Left colon (tissue), 2 donors: ENCODE measurements around the gene UNC5A. TPM values are rescaled to one million over a fixed set of nuclear protein-coding genes. Genes with fewer than 3 reads are reported as not detected.

Experiments used
- ATAC-seq: fragments of 200-7000 bp; cut with Tn5 transposase; one replicate; pipeline ENCODE4 v1.9.1; 2020; ENCODE audit warnings: mild to moderate bottlenecking, moderate library complexity
- DNase-seq, 2 donors: peaks; one replicate each; pipeline ENCODE4 v3.0.0-alpha.2; 2020
- intact Hi-C, 2 donors: fragments of 100-400 bp; cut with DNase I in 1 of 2; cut with micrococcal nuclease in 1 of 2; formaldehyde crosslinking; loops; one replicate each; pipeline versions ENCODE4 v1.11.2 to v1.14.0; 2022; cut with DNase I, micrococcal nuclease
- total RNA-seq, 2 donors: library from RNA; stranded (reverse); fragmentation: NEBNext Ultra II Directional; extraction: Animal tissue kit (Norgen Biotek cat#: 25700); gene quantifications; one replicate each; pipeline ENCODE4 v1.2.1, GENCODE V29; 2021
- donor health status: DM: no; HTN: no; CAD: no.
- donor health status: DM: yes; HTN: yes; CAD: no.

Gene UNC5A
- total RNA-seq, 2 donors from 2014 or later, result not detected

DNA sequence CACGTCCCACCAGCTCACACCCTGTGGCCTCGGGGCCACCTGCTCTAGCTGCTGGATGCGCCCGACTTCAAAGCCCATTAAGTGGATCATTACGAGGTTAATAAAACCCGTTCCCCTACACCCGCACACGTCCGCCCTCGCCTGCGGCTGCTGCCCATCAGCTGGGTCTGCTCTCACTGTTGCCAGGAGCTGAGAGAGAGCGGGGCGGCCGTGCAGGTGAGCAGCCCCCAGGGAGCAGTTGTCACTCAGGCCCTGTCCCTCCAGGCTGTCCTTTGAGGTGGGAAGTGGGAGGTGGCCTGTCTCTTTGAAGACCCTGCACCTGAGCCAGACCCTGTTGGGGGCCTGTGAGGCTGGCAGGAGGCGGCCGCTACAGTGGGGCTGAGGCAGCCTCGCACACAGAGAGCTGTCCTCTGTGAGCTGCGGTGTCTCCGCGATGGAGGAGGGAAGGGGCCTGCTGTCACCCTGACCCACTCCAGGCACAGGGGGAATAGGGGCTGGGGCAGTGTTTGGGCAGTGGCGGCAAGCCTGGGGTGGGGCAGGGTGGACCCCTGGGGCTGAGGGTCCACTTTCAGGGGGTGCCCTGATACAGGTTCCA is 12.8 kb upstream of the UNC5A start:
- intact Hi-C loops, result no loop called here
- ATAC-seq, result no peak
- no peak for DNase-seq

DNA sequence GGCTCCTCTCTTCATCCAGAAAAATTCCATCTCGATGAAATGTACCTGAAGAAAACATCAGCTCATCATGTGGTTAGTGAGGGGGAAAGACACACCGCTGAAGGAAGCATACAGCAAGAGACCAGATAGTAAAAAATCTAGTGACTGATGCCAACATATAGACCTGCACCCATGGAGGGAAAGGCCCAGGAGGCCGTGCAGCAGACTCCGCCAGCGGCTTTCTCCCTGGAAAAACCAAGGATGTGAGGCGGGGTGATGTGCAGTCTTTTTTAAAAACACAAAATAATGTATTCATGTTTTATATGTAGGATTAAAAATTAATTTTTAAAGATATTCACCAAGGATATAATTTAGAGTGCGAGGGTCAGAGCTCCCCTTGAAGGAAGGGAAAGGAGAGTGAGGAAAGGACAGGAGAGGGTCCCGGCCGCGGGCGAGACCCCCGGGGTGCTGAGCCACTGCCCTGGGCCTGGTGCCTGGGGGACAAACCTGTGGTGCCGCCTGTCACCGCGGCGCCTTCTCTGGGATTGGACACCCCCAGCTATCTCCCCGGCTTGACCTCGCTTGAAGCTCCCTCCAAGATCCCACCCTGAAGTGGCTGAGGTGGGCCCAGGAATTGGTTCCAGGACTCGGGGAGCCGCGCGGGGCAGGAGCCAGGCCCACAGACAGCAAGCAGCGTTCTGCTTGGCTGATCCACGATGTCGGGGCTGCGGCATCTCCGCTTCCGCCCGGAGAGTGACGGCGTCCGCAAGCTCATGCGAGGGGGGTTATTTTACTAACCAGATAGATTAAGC is 12.1 kb upstream of the UNC5A start:
- intact Hi-C loops, result no loop called here
- DNase-seq (no peak), ATAC-seq (no peak)

DNA sequence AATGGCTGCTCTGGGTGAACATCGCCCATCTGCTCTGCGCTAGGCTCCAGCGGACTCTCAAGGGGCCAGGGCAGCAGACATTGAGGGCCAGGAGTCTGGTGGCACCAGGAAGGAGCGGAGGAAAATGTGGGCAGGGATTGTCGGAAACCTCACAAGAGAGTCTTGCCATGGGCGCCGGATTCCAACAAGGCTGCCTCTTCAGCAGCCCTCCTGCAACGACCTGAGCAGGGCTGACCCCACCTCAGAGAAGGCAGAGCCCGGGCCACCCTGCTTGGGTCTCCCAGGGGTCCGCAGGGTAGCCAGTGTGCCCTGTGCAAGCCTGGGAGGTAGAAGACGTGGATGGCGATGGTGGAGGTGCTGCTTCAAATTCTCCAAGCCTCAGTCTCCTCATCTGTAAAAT is 11.4 kb upstream of the UNC5A start:
- no peak for ATAC-seq
- intact Hi-C loops, result no loop called here
- DNase-seq, result no peak

DNA sequence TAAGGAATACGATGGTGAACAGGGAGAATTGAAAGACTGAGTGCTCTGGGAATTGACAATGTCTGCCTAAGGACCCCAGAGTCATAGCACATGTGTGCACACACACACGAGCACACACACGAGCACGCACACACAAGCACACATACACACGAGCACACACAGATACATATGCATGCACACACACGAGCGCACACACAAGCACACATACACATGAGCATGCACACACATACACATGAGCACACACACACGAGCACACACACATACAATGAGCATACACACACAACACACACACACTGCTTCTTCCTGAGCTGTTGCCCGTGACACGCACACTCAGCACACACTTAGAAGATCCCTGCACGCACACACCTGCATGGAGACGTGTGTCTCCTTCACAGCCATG is 10.9 kb upstream of the UNC5A start:
- DNase-seq (no peak), ATAC-seq (no peak)
- intact Hi-C loops, result no loop called here

DNA sequence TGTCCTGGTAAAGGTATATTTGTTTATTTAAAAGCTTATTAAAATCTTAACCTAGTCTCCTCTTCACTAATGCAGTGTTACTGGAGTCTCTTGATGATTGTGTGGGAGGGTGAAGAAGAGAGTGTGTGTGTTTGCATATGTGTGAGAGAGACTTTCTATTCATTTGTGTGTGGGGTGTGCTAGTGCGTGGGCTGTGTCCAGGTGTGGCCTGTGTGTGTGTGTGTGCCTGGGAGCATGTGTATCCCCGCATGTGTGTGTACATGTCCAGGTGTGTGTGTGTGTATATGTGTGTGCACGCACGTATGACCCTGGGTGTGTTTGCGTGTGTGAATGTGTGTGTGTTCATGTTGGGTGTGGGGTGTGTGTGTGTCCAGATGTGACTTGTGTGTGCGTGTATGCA is 10.3 kb upstream of the UNC5A start:
- intact Hi-C loops, result no loop called here
- no peak for DNase-seq
- ATAC-seq, result no peak

DNA sequence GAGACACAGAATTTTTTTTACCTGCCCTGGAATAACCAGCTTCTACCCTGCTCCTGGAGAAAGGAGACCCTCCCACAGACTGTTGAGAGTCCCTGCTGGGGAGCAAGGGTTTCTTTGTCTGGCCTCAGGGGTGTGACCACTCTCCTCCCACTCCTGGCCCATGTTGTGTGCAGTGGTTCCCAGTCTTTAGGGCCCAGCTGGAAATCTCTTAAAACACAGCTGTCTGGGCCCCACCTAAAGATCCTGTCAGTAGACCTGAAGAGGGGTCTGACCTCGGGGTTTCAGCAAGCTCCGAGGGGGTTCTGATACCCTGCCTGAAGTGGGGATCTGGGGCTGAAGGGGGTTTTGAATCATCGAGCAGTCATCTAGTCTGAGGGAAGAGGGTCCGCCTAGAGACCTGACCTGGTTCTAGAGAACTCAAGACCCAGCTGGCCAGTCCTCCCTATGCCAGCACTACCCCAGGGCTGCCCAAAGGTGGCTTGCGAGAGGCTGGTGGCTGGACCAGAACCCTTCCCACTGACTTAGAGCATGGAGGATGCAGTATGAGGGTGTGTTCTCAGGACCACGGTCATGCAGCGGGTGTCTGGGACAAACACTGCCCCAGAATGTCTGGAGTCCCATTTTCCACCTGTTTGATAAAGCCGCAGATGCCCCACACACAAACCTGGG is 8.1 kb upstream of the UNC5A start:
- DNase-seq (no peak), ATAC-seq (no peak)
- intact Hi-C loops, result no loop called here

DNA sequence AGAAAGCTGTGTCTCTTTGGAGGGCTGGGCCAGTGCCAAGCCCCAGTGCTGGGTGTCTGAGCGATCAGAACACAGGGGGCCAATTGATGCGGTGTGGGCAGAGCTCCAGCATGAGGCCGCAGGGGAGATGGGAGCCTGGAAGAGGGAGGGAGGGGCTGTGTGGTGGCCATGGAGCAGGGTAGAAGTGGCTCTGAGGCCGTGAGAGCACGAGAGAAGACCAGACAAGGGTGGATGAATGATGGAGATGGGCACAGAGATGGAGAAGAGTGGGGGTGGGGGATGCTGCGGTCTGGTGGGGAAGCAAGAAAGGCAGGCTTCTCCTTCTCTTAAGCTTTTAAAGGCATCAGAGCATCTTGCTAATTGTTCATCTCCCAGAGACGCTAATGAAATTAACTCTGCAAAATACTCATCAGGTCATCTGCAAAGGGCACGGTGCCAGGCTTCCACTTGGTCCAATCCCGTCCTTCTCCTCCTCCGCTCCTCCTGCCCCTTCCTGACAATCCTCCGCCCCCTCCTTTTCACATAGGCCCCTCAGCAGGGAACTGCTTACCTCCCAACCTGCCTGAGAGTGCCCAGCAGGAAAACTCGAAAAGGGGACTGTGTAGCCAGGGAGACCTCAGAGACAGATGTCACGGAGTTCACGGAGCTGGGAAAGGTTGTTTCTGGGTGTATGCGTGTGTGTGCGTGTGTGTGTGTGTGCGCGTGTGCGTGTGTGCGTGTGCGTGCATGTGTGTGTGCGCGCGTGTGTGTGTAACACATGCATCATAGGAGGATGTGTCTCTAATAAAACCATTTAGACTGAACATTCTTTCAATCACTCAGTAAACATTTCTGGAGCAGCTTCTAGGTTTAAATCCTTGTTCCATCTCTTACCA is 7.1 kb upstream of the UNC5A start:
- DNase-seq (no peak), ATAC-seq (no peak)
- intact Hi-C loops, result no loop called here

DNA sequence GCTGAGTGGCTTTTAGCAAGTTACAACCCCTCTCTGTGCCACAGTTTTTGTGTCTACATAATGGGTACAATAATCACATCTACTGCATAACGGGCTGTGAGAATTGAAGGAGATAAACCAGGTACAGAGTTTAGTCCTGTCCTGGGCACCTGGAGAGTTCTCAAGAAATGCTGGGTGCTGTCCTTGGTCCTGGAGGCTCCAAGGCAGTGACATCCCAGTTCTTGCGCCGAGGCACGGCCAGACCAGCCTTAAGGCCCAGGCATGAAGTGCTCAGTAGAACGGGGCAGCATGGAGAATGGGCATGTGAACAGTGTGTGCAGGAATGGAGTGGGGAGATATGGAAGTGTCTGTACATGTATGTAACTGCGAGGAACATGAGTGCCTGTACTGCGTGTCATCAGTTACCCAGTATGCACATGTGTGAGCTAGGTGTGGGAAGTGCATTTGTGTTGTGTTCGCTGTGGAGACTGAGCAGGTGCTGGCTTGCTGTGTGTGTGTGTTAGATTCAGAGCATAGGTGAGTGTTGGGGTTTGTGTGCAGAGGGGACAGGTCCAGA is 6.3 kb upstream of the UNC5A start:
- ATAC-seq (no peak), DNase-seq (peak in 1 of 2 donors; percentile 20)
- intact Hi-C loops, result no loop called here

DNA sequence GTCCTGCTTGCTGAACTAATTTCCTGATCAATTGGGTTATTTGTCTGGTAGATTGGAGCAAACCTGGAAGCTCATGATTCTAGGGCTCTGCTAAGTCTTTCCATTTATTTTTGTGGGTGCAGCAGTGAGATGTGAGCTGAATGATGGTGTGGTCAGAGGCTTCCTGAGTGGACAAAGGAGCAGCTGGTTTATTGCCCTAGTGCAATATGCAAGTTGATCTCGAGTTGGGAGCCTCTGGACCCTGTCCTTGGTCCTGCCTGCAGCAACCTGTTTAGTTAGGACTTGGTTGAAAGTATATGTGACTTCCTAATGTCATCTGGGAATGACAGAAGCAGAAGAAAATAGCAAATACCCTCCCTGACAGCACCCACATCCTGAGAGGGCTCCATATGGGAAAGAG is 4.2 kb upstream of the UNC5A start:
- ATAC-seq (no peak), DNase-seq (no peak)
- intact Hi-C loops, result no loop called here

DNA sequence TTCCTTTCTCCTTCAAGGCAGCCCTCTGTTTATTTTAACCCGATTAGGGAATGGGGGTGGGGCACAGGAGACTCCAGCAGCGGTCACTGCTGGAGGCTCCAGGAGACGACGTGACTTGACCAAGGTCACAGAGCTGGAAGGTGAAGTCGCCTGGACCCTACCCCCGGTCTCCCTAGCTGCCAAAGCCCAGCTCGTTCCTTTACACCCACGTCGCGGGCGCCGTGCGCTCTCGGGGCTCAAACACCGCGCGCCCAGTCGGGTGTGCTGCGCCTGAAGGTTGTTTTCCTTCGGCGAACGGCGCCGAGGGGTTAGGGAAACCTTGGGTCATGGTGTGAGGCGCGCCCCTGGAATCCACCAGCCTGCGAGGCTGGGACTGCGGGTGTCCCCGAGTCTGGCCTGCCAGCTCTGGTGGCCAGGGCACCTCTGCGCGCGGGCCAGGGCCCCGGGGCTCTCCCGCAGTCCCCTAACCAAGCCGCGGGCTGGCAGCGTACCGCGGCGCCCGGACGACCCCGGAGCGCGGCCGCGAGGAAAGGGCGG is 747 bp upstream of the UNC5A start:
- ATAC-seq, result no peak
- intact Hi-C loops, result no loop called here
- no peak for DNase-seq

DNA sequence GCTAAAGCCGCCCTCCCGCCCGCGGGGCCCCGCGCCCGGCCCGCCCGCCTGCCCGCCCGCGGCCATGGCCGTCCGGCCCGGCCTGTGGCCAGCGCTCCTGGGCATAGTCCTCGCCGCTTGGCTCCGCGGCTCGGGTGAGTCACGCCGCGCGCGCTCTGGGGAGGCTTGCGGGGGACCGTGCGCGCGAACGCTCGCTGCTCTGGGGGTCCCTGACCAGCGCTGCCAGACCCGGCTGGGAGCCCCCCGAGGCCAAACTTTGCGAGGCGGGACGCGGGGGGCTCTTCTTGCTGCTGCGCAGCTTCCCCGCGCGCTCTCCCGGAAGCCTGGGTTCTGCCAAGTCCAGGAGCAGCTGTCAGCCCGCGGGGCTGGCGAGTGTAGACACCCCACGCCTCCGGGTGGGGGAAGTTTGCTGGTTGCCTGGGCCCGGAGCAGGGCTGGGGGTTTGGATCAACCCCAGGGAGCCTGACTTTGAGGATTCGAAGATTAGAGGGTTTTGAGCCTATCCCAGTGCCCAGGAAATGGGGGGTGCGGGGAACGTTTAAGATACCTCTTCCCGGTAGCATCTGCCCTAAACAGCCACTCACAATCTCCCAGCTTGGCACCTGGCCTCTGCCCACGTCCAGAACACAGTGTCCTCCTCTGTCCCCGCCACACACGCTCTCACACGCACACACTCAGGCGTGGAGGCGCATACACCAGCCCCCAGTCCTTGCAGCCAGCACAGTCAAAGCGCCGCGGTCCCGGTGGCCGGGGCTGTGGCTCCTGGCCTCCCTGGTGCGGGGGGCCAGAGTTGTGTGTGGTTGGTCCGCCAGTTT is 535 bp downstream of the UNC5A start:
- ATAC-seq, result no peak
- DNase-seq, result no peak

DNA sequence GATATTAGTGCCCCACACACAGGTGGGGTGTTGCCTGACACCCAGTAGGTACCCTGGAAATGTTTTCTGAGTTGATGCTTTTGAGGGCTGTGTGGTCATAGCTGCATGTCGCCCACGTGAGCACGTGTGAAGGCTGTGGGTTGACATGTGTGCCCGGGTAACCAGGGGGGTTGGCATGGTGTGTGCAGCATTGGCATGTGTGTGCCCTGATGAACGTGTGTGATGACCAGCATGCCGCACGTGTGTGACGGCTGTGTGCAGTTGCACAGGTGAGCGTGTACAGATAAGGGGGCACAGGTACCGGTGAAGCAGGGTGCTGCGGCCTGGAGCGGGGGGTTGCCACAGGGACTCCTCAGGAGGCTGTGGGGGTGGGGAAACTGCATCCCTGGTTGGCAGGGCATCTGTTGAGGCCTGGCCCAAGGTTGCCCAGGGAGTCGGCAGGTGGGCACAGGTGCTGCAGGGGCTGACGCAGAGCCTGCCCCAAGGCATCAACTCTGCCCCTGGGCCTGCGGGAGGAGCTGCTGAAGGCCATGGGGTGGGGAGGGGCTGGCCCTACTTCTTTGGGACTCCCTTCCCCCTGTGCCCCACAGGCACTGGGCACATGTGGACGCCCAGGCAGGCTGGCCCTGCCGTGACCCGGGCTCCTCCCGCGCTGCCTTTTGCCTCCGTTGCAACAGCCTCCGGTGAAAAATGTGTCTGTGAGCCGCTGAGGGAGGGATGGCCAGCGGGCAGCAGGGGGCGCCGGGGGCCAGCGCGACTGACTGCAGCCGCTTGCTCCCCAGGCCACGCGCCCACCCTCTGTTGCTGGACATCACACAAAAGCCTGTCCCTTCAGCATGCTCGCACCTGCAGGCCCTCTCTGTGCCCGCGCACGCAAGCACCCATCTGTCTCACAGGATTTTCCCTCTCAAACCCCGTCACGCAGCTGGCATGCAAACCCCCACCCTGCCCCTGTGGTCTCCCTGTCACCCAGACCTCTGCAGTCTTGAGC is 2.2 kb downstream of the UNC5A start:
- intact Hi-C loops, result no loop called here
- ATAC-seq (no peak), DNase-seq (no peak)

More for the DNA sequence above, 535 bp downstream of the UNC5A start:
- intact Hi-C loops, result no loop called here

DNA sequence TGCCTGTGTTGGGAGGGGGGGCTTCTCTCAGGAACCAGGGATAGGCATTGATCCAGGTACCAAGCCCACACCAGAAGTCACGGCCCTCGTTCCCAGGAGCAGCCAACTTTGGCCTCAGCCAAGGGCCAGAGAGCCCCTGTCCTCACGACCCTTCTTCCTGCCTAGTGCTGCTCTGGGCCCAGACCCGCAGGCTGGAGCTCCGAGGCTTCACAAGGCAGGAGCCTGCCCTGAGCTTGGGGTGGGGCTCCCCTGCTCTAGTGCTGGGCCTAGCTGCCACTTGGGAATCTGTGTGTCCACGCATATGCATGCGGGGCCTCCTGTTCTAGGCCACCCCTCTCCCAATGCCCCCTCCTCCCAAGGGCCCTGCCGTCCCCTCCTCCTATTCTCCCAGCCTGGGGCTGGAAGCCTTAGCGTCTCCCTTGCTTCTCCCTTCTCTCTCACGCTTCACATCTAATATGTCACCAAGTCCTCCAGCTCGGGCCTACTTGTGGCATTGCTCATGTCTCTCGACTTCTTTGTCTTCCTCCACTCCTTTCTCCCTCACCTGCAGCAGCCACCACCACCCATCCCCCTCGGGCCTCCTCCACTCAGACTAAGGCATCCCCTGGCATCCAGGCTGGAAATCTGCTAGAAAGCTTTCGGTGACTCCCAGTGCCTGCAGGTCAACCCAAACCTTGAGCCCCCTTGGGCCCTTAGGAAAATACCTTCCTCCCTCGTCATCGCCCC is 3.4 kb downstream of the UNC5A start:
- DNase-seq (no peak), ATAC-seq (no peak)
- intact Hi-C loops, result no loop called here

DNA sequence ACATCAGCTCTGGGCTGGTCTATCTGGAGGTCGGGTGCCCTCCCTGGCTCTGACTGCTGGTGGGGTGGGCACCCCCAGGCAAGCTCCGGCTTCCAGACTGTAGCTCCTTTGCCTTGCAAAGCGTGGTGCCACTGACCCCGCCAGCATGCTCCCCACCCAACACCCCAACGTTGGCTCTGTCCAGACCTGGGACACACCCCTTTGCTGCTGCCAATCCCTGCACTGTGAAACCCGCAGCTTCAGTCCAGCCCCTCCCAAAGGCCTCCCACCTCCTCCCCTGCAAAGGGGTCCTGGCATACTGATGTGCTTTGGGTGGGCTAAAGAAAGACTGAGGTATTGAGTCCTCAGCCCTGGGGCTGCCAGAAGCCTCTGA is 3.9 kb downstream of the UNC5A start:
- no peak for ATAC-seq
- intact Hi-C loops, result no loop called here
- no peak for DNase-seq

DNA sequence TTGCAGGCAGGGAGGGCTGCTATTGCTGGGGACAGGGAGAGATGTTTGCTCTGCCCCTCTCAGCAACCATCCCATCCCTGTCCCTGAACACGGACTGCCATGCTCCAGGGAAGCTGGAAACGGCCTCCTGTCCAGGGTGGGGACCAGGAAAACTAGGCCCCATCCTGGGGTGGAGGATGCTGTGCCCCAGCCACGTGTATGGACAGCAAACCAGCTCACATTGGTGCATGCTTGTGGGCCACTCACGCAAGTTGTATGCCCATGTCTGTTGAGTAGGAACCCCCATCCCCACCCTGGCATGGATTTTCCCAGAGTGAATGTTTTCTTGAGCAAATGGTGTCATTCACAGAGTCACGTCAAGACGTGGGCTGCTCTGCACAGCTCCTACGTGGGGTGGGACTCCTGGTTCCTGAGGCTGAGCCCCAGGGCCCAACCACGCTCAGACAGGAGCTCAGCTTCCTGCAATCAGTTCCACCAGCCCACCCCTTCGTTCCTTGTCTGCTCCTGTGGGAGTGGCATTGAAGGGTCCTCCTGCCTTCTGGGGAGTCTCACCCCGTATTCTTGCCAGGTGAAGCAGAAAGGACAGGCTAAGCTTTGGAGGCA is 4.6 kb downstream of the UNC5A start:
- intact Hi-C loops, result no loop called here
- ATAC-seq, result no peak

More for the DNA sequence above, 4.6 kb downstream of the UNC5A start:
- DNase-seq, result no peak
